CD4-positive, alpha-beta T cell treated with Interferon alpha-2 for 1 hour (primary cell): ENCODE data around the gene MGAT4C.
"Not testable (repeated sequence)": the region's sequence is repeated elsewhere in the genome, so short reads cannot be mapped to it uniquely, and the experiment has no call there.

Experiments used
- DNase-seq, 2 donors: peaks; one replicate each; pipeline ENCODE4 v3.0.0-alpha.2; 2020 to 2022

The MGAT4C gene

DNA sequence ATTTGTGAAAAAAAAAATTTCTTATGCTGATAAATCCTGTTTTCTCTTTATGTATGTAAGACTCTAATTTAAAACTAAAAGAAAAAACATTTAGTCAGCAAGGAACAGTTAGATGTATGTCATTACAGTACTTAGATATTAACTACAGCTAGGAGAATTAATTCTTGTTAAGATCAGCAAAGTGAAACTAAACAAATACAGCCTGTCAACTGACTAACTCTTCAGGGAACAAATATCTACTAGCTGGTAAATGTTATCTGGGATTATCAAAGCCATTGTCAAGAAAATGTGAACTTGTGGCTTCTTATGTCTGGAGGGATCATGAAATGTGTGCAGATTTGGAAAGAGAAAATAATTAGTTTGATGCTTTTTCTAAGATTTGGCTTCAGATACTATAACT lies 27.5 kb downstream of the MGAT4C start:
- no peak for DNase-seq

DNA sequence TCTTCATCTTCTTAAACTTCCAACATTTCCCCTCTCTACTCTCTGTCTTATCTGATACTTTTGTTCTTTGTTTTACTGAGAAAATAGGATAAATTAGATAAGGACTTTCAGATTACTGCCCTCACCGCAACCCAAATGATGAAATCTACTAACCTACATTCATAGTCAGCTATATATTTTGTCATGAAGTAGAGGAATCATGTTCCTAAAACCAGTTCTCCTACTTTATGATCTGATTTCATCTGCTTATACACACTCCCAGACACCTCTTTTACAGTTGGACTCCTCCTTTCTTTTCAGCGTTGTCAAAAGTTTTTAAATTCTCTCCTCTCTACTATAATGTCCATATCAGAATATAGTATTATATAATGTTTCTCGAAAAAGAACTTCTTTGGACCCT lies 29.7 kb downstream of the MGAT4C start:
- DNase-seq: no peak

DNA sequence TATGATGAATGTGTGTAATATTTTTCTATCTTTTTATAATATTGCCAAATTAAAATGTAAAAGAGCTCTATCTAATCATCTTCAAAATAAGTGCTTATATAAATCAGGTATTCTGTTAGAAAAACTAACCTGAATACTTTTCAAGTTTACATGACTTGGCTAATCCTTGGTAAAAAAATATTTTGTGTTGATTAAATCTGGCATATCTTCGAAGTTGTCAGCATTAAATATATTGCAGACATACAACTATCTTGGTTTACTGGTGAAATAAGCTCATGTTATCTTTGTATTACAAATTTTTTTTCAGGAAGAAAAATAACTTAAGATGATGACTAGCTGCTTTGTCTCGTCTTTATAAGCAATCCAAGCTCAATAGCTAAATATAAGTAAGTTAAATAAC lies 39.6 kb downstream of the MGAT4C start:
- DNase-seq: no peak

DNA sequence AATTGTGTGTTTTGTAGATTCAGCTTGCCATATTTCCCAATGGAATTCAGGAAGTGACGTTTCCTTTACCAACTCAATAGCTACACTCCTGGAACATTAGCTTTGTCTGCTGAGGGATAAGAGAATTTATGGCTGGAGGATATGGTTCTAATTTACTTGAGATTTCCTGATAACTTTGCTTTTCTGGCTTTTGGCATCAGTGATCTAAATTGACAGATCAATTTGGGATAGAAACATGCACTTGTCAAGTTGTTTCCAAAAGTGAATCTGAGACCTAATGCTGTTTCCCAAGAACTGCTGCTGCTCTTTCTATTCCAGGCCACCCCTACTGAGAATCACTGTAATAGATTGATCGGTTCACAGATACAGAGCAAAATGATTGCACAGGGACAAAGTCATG lies 43.2 kb downstream of the MGAT4C start:
- DNase-seq: no peak

DNA sequence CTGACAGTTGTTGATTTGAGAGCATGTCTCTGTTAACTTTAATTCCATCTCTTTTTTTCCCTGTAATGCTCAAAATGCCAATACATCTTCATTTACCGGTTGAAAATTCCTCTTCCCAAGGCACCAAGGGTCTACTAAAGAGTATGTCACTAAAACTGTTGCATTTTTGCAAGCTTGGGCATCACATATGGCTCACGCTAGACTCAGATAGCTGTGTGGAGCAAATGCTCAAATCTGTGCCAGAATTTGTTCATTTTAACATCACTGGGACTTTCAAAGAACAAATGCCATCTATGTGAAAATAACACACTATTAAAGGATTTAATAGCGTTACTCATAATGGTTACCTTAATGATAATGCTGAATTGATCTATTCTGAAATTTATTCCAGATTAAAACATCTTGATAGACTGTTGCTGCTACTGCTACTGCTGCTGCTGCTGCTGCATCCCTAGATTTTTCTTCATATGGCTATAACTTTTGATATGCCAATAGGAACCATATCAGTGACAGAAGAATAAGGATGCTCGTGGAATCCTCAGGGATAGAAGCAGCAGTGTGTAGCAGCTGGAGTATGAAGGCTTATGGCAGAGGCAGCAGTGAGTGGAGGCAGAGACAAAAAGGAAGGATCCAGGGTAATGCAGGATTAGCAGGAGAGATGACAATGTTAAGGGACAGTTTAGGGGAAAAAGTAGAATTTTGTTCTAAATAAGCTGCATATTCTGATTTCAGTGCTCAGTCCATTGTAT lies 57.3 kb downstream of the MGAT4C start:
- no peak for DNase-seq

DNA sequence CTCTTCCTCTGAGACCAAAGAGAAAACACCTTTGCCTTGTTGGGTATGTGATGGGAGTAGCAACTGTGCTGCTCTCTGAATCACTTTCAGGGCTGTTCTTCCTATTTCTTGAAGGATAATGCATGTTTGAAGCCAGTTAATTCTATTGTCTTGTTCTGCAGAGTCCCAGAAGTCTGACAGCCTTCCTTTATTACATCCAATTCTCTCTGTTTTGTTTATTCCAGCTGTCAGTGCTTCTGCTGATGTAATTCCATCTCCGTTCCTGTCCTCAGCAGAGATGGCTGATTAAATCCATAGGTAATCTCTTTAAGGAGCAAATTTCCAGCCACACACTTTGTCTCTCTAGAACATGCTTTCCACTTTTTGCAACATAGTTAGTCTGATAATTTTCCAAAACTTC lies 59.7 kb downstream of the MGAT4C start:
- DNase-seq: no peak

DNA sequence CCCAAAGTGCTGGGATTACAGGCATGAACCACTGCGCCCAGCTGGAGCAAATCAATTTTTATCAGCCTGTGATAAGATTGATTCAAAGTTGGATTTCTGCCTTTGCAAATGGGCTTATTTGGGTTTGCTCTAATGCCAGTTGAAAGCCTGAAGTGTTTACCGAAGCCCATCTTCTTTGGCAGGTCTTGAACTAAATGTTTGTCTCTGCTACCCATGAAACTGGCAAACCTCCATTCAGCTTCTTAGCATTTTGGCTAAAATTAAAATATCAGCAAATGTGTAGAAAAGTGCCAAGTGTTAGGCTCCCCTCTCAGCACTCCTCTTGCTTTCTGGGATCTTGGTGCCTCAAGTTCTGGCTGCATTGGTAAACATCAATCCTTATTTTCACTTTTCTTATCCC lies 61.5 kb downstream of the MGAT4C start:
- no peak for DNase-seq

DNA sequence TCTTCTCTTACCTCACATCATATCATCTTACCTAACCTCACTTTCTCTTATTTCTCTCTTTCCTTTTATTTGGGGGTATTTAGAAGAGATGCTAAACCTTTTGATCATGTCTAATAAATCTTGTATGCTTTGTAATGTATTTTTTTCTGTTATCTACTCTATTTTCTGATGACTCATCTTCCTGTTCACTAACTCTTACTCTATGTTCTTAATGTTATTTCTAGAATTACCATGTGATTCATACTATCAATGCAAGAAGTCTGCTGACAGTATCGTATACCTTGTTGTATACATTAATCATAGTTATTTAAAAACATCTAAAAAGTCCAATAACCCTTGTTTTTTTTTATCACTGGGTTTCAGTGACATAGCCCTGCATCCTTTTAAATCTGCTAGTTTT lies 62.3 kb downstream of the MGAT4C start:
- no peak for DNase-seq

DNA sequence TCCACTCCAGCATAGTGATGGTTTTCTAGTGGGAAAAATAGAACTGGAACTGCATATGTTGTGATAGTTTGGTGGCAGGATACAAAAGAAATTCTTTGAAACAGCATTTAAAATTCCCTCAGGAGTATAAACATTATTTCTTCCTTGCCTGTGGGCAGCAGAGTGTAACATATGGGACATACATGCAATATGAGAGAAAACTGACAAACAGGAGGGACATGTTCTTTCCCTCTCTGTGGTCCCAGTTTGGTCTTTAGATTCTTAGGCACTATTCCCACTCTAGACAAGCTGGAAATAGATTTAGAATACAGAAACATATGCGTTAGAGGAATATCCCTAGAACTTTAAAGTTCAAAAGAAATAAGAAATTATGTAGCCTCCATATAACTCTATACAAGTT lies 68.0 kb downstream of the MGAT4C start:
- no peak for DNase-seq

DNA sequence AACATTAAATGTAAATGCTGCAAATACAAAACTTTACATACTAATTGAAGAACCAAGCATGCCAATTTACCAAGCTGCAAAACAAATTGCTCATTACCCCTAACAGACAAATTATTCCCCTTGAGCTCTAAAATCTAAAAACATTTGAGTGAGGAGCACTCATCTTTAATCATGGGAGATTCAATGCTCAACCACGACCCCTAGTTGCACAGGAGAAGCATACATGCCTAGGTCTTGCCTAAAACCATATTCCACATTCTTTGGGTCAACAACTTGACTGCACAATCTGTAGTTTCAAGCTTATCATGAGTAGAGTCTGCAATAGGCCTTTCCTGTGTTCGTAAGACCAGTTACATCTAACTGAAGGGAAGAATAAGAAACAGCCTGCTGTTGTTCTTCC lies 69.7 kb downstream of the MGAT4C start:
- DNase-seq: no peak

DNA sequence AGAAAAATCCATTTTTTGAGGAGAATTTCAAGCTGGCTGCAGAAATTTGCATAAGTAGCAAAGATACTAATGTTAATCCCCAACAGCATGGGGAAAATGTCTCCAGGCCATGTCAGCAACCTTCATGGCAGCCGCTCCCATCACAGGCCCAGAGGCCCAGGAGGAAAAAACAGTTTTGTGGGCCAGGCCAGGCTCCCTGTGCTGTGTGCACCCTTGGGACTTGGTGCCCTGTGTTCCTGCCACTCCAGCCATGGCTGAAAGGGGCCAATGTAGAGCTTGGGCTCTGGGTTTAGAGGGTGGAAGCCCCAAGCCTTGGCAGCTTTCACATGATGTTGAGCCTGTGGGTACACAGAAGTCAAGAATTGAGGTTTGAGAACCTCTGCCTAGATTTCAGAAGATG lies 76.3 kb downstream of the MGAT4C start:
- DNase-seq: no peak

DNA sequence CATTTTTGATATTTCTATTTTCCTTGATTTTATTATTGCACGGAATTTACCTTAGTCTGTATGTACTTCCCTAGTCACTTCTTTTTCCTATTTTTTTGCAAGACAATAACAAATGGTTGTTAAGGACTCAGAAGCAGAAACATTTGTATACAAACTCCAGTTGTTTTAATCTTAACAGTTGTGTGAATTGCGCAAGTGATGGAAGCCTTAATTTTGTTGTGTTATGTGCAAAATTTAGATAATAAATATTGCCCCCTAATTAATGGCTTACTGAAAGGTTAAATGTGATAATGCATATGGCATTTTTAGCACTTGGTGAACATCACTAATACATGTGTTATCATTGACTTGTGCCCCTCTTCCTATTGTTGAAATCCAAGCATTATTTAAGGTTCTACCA lies 82.0 kb downstream of the MGAT4C start:
- DNase-seq: no peak

DNA sequence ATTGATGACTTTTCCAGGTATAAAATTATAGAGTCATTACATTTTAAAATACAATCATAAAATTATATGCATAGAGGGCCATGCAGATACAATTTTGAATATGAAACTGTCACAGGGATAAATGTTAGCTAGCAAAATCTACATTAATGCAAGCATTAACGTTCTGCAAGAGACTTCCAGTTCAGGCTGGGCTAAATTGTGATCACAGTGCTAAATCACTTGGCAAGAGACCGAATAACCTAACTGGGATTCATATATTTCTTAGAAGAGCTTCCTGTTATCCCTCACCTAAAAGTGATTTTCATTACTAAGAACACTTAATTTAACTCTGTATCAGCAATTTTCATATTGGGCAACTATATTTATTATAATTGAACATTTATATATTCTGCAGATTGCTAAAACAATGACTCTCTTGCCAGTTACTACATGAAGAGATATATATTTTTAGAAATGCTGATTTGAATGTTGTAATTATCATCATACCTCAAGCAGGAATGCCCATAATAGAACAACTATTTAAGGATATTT lies 83.2 kb downstream of the MGAT4C start:
- no peak for DNase-seq

DNA sequence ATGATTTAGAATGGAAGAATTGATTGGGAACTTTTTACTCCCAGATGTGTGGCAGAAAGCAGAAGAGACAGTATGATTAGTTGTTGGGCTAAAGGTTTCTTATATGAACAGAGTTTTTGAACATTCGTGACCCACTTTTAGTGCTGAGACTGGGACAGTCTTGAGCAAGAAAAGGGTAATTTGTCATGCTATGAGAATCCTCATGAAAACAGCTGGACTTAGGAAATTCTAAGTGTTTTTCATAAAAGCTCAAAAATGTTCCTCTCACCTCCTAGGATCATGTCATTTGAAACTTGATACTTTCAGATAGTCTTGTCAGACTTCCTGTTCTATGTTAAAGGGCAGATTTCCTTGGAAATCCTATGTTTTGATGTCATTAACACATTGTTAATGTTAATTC lies 86.1 kb downstream of the MGAT4C start:
- DNase-seq: no peak

DNA sequence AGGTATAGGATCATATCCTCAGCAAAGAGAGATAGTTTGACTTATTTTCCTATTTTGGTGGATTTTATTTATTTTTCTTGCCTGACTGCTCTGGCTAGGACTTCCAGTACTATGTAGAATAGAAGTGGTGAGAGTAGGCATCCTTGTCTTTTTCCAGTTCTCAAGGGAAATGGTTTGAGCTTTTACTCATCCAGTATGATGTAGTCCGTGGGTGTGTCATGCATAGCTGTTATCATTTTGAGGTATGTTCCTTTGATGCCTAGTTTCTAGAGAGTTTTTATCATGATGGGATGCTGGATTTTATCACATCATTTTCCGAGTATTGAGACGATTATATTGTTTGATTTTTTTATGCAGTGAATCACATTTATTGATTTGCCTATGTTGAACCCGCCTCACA lies 97.2 kb downstream of the MGAT4C start:
- DNase-seq: no peak

DNA sequence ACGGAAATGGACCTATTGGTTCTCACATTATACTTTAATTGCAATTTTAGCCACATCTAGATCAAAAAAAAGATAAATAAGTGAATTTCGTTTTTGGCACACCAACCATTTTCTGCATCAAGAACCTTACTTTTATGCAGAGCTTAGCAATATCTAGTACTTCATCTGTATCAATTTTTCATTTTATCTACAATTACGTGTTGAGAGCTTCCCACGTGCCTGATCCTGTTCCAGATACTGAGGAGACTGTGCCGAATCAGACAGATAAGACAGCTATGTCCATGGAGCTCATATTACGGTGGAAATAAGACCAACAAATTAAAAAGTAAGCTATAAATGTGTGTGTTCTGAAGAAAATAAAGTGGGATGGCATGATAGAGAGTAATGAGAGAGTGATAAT lies 101.6 kb downstream of the MGAT4C start:
- no peak for DNase-seq

DNA sequence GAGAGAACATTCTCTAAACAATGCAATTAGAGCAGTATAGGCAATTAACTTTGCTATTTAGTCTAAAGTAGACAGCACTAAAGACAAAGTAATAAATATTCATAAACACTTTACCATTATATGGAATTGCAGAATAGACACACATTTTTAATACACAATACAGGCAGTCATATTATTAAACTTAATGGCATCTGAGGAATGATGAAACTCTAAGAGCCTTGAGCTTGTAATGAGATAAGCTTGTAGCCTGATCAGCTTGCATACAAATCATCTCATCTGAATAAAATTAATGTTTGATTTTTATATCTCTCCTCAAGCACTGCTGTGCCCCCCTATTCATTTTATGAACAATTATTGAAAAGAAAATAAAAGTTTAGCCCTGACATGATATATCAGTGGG lies 107.6 kb downstream of the MGAT4C start:
- DNase-seq: no peak

DNA sequence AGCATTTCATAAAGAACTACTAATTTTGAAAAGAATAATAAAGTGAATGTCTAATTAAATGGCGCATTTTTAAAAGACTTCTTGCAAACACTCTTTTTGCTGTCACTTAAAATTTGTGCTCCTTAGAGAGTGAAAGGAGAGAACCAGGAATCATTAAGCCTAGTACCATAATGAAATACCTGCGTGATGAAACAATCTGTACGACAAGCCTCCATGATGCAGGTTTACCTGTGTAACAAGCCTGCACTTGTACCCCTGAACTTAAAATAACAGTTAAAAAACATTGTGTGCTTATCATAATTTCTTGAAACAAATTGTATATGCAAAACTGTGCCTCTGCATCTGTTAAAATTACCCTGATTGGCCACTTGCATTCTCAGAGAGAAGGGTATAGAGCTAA lies 108.1 kb downstream of the MGAT4C start:
- no peak for DNase-seq

DNA sequence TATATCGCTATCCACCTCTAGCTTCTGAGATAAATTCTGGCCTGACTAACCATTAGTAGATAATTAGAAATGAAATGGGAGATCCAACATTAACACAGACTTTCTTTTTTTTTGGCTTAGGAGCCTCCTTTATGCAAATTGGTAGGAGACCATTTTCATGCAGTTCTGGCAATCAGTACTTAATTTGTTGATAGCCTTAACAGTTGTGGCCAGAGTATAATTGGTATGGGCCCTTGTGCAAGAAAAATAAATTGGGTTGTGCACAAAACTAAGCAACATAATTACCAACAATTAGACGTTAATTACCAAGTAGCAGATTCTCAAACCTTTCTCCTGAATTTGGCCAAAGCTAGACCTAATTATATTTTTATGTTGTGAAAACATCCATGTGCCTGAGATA lies 111.0 kb downstream of the MGAT4C start:
- DNase-seq: no peak

DNA sequence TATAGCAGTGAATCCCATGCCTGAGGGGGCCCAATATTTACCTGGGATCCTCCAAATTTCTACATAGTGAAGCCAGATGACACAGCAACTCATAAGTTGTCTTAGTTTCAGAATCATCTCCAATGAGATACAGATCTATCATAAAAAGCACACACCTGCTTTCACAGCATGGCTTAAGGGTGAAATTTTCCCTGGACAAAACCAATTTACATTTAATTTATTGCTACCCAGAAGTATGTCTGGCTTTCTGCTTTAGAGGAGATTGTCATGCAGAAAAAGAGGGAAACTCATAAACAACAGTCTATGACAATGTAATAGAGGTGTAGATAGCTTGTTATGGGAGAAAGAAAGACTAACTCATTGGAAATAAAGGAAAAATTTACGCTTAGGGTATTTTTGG lies 113.0 kb downstream of the MGAT4C start:
- DNase-seq: no peak

DNA sequence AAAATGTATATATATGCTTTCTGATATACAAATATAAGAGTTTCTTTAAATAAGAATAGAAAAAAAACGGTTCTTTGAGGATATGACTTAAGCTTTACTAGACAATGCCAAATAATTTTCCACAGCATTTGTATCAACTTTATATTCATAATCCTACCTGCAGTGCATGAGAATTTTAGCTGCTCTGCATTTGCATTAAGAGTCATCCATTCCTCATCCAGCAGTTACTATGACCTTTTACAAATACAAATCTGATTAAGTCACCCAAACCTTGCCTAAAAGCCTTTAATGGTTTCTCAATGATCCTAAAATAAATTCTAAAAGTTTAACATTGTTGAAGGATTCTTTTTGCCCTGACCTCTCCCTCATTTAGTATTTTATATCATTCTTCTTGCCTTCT lies 116.5 kb downstream of the MGAT4C start:
- DNase-seq: no peak

DNA sequence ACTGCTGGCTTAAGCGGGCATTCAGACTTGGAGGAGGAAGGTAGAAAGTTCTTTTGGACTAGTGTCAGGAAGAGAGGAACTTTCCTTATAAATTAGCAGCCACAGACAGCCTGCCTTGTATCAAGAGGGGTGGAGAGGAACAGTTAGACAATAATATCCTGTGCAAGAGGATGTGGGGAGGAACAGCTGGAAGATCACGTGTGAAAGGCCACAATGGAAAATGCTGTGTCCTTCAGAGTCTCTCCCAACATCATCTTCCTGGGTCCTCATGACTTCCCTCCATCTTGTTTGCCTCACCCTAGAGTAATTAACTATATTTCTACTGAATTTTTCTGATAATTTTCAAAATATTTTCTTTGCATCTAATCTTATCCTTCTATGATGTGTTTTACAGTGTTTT lies 117.4 kb downstream of the MGAT4C start:
- DNase-seq: no peak

DNA sequence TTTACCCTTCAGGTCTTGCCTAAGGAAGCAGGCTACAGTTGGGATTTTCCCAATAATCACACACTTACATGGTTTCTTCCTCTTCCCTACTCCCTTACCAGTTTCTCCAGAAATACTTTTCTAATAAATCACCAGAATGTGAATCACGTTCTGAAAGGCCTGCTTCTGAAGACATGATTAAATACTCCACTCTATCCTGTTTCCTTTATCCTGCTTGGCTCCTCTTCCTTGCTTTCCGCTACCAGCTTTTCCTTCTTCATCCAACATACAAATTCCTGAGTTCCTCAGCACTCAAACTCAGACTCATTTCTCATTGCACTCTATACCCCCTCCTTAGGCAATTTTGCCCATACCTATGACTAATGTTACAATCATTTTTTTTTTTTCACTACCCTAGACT lies 118.3 kb downstream of the MGAT4C start:
- DNase-seq: no peak

DNA sequence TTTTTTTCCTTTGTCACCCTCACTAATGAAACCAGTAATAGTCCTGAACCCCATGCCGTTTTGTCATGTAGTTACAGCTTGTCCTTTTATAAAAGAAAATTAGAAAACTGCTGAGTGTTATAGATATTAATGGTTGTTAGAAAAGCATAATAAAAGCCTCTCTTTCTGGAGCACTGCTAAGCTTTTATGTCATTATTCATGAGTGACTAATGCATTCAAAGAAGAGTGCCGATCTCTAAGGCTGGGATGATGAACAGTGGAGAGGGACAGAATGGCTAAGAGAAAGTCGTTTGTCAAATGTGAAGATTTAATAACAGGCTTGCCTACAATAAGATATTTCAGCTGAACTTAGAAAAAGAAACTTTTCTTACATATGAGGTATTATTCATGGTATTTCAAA lies 121.6 kb downstream of the MGAT4C start:
- no peak for DNase-seq

DNA sequence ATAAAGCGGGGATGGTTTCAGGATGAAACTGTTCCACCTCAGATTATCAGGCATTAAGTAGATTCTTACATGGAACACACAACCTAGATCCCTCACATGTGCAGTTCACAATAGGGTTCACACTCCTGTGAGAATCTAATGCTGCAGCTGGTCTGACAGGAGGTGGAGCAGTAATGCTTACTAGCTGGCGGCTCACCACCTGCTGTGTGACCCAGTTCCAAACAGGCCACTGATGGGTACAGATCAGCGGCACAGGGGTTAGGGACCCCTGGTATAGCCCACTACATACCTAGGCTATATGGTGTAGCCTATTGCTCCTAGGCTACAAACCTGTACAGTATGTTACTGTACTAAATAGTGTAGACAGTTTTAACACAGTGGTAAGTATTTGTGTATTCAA lies 129.3 kb downstream of the MGAT4C start:
- DNase-seq: not testable (repeated sequence)
